ENCODE measurements around the gene SH3BGRL2.

GRCh38 chr6:79666634-79667033, 35.5 kb downstream of the SH3BGRL2 start:
- TF ChIP-seq CTCF (IDR thresholded peaks at IDR 0.05; ENCODE audit: low read length) (no peak), EZH2 (optimal IDR thresholded peaks at IDR 0.05; ENCODE audit: low read depth, low read length) (no peak)

All from MM.1S (cell line).